Measurements from ENCODE around the gene COMMD4. TPM values are rescaled to one million over a fixed set of nuclear protein-coding genes. Genes with fewer than 3 reads are reported as not detected.

Gene COMMD4
- total RNA-seq, 1 donor from 2014 or later: 95.6 TPM

DNA sequence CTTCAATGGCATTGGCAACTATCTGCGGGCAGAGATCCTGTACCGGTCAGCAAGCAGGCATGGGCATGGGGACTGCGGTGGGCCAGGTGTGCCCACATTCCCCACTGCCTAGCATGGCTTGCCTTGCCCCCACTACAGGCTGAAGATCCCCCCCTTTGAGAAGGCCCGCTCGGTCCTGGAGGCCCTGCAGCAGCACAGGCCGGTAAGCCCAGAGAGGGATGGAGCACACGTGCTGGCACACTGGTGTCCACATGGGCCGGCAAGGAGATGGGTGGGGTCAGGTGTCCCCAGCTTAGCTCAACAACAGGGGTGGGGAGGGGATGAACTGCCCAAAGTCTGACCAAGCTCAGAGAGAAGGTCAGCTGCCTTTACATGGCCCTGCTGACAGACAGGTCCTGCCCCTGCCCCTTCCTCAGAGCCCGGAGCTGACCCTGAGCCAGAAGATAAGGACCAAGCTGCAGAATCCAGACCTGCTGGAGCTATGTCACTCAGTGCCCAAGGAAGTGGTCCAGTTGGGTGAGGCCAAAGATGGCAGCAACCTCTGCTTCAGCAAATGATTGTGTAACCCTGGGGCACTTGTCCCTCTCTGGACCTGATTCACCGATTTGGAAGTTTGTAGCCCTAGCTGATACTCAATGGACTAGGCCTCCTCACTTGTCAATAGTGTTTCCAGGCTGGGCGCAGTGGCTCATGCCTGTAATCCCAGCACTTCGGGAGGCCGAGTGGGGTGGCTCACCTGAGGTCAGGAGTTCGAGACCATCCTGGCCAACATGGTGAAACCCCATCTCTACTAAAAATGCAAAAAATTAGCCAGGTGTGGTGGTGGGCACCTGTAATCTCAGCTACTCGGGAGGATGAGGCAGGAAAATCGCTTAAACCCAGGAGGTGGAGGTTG, 16.6 kb downstream of the COMMD4 start:
- H3K4me1 Mint-ChIP-seq (ENCODE audit: low read depth): peaks cover 4% of the 10 kb centered on the region
- peaks cover 1% of the 10 kb centered on the region for H3K36me3 Mint-ChIP-seq (ENCODE audit: insufficient read depth)
- DNase-seq (ENCODE audit: low spot score, unreplicated experiment): no peak
- H3K4me3 Mint-ChIP-seq (ENCODE audit: low read depth): no peak overlapping the region
- H3K27ac Mint-ChIP-seq: no peak overlapping the region
- H3K27me3 Mint-ChIP-seq: no peaks in the 10 kb centered on the region
- H3K9me3 Mint-ChIP-seq (ENCODE audit: low read depth): no peaks in the 10 kb centered on the region
- TF ChIP-seq, protein P1, sequence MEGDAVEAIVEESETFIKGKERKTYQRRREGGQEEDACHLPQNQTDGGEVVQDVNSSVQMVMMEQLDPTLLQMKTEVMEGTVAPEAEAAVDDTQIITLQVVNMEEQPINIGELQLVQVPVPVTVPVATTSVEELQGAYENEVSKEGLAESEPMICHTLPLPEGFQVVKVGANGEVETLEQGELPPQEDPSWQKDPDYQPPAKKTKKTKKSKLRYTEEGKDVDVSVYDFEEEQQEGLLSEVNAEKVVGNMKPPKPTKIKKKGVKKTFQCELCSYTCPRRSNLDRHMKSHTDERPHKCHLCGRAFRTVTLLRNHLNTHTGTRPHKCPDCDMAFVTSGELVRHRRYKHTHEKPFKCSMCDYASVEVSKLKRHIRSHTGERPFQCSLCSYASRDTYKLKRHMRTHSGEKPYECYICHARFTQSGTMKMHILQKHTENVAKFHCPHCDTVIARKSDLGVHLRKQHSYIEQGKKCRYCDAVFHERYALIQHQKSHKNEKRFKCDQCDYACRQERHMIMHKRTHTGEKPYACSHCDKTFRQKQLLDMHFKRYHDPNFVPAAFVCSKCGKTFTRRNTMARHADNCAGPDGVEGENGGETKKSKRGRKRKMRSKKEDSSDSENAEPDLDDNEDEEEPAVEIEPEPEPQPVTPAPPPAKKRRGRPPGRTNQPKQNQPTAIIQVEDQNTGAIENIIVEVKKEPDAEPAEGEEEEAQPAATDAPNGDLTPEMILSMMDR (IDR thresholded peaks at IDR 0.05; ENCODE audit: unreplicated experiment): no peak

DNA sequence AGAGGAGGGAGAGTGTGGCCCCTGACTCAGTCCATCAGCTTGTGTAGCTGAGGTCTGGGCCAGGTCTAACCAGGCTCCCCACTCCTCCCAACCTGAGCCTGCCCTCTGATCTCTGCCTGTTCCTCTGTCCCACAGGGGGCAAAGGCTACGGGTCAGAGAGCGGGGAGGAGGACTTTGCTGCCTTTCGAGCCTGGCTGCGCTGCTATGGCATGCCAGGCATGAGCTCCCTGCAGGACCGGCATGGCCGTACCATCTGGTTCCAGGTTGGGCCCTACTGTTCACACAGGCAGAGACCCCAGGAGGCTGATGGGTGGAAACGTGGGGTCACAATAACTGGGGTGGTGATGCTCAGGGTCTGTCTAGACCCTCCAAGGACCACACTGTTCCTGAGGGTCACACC, 17.7 kb downstream of the COMMD4 start:
- no peak overlapping the region for H3K4me3 Mint-ChIP-seq (ENCODE audit: low read depth)
- H3K36me3 Mint-ChIP-seq (ENCODE audit: insufficient read depth): peaks cover 1% of the 10 kb centered on the region
- no peak for DNase-seq (ENCODE audit: low spot score, unreplicated experiment)
- H3K9me3 Mint-ChIP-seq (ENCODE audit: low read depth): no peaks in the 10 kb centered on the region
- no peak overlapping the region for H3K27ac Mint-ChIP-seq
- TF ChIP-seq, protein P1 (IDR thresholded peaks at IDR 0.05; ENCODE audit: unreplicated experiment): no peak
- peaks cover 2% of the 10 kb centered on the region for H3K4me1 Mint-ChIP-seq (ENCODE audit: low read depth)
- no peaks in the 10 kb centered on the region for H3K27me3 Mint-ChIP-seq

DNA sequence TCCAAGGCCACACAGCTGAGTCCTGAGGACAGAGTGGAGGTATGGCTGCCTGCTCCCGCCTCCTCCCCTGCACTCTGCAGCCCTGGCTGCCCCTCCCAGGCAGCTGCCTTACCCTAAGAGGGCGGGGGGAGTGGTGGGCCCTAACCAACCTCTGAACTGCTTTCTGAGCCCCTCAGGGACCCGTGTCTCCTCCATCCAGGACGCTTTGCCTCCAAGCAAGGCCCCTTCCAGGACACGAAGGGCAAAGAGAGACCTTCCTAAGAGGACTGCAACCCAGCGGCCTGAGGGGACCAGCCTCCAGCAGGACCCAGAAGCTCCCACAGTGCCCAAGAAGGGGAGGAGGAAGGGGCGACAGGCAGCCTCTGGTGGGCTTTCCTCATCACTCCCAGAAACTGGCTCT, 18.6 kb downstream of the COMMD4 start:
- Mint-ChIP-seq H3K36me3 (ENCODE audit: insufficient read depth) (peaks cover 1% of the 10 kb centered on the region), H3K27ac (no peak overlapping the region), H3K4me3 (ENCODE audit: low read depth) (no peak overlapping the region), H3K4me1 (ENCODE audit: low read depth) (no peaks in the 10 kb centered on the region), H3K9me3 (ENCODE audit: low read depth) (no peaks in the 10 kb centered on the region), H3K27me3 (no peaks in the 10 kb centered on the region)
- DNase-seq (ENCODE audit: low spot score, unreplicated experiment): no peak
- TF ChIP-seq, protein P1 (IDR thresholded peaks at IDR 0.05; ENCODE audit: unreplicated experiment): no peak

DNA sequence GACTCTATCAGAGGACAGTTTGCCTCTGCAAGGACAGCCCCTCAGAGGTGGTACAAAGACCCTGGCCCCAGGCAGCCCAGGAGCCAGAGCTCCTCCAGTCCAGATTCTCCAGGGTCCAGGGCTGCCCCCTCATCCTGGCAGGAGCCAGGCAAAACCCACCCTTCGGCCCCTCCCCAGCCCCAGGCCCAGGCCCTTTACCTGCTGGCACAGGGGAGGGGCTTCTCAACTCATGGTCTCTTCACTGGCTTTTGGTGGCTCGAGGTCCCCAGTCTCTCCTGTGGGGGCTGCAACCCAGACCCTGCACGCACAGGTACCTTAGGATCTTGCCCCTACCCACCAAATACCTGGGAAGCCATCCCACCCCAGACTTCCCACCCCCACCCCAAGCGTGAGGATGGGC, 19.5 kb downstream of the COMMD4 start:
- TF ChIP-seq, protein P1 (IDR thresholded peaks at IDR 0.05; ENCODE audit: unreplicated experiment): no peak
- Mint-ChIP-seq H3K27me3 (no peaks in the 10 kb centered on the region), H3K9me3 (ENCODE audit: low read depth) (no peaks in the 10 kb centered on the region), H3K4me3 (ENCODE audit: low read depth) (no peak overlapping the region), H3K4me1 (ENCODE audit: low read depth) (no peaks in the 10 kb centered on the region), H3K36me3 (ENCODE audit: insufficient read depth) (peaks cover 1% of the 10 kb centered on the region), H3K27ac (no peak overlapping the region)
- no peak for DNase-seq (ENCODE audit: low spot score, unreplicated experiment)

DNA sequence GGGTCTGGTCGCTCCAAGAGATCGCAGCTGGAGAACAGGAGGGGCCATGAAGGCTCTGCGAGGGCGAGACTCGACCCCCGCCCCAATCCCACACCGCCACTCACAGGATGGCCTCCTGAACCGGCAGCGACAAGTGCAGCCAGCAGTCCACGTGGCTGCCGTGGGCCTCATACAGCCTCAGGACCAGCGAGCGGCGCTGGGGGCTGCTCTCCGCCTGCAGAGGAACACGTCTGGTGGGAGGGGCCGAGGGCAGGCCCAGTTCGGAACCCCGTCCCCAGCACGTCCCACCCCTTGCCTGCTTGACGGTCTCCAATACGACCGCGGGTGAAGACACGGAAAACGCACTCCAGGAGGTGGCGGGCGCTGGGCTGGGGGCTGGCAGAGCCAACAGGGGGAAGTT, 20.1 kb downstream of the COMMD4 start:
- no peaks in the 10 kb centered on the region for H3K27me3 Mint-ChIP-seq
- H3K9me3 Mint-ChIP-seq (ENCODE audit: low read depth): no peaks in the 10 kb centered on the region
- H3K36me3 Mint-ChIP-seq (ENCODE audit: insufficient read depth): peaks cover 1% of the 10 kb centered on the region
- DNase-seq (ENCODE audit: low spot score, unreplicated experiment): no peak
- TF ChIP-seq, protein P1 (IDR thresholded peaks at IDR 0.05; ENCODE audit: unreplicated experiment): no peak
- H3K4me3 Mint-ChIP-seq (ENCODE audit: low read depth): no peak overlapping the region
- H3K27ac Mint-ChIP-seq: no peak overlapping the region
- no peaks in the 10 kb centered on the region for H3K4me1 Mint-ChIP-seq (ENCODE audit: low read depth)

Data from progenitor cell of endocrine pancreas (in vitro differentiated cells).